GM18867 (cell line): ENCODE results near the gene CPNE8.
A peak's percentile ranks its signal among the peaks of the same experiment; 100 is the strongest.

Experiments used
- ATAC-seq: cut with Tn5 transposase; IDR thresholded peaks from one replicate; pipeline ENCODE4 v1.9.1; 2021; ENCODE audit warnings: mild to moderate bottlenecking, moderate library complexity; ENCODE audit not compliant: unreplicated experiment

The CPNE8 gene

GRCh38 chr12:38905480-38906351 is at the start of gene CPNE8:
Gene CPNE8 (minus strand): TSS chr12:38905591. CDS start chr12:38905534, 57 bp downstream.
- ATAC-seq: peak; percentile 68

- no peak for ATAC-seq
Measured at GRCh38 chr12:38954238-38954873, 49.0 kb upstream of the CPNE8 start.

- ATAC-seq: no peak
Measured at GRCh38 chr12:38949363-38949762, 44.0 kb upstream of the CPNE8 start.

GRCh38 chr12:38934686-38935085 is 29.3 kb upstream of the CPNE8 start:
- no peak for ATAC-seq

- ATAC-seq: no peak
Measured at GRCh38 chr12:38934078-38934584, 28.7 kb upstream of the CPNE8 start.

- ATAC-seq: no peak
Measured at GRCh38 chr12:38932320-38932719, 26.9 kb upstream of the CPNE8 start.

- ATAC-seq: no peak
Measured at GRCh38 chr12:38931461-38931860, 26.1 kb upstream of the CPNE8 start.

GRCh38 chr12:38930990-38931389 is 25.6 kb upstream of the CPNE8 start:
- ATAC-seq: no peak

- no peak for ATAC-seq
Measured at GRCh38 chr12:38926501-38926900, 21.1 kb upstream of the CPNE8 start.

- peak; percentile 99 for ATAC-seq
Measured at GRCh38 chr12:38921025-38921677, 15.8 kb upstream of the CPNE8 start.

- no peak for ATAC-seq
Measured at GRCh38 chr12:38919191-38919590, 13.8 kb upstream of the CPNE8 start.

- no peak for ATAC-seq
Measured at GRCh38 chr12:38915429-38916182, 10.2 kb upstream of the CPNE8 start.

GRCh38 chr12:38912116-38912515 is 6.7 kb upstream of the CPNE8 start:
- no peak for ATAC-seq

GRCh38 chr12:38911611-38912010 is 6.2 kb upstream of the CPNE8 start:
- no peak for ATAC-seq

GRCh38 chr12:38907201-38907923 is 2.0 kb upstream of the CPNE8 start:
- no peak for ATAC-seq

GRCh38 chr12:38906482-38907200 is 1.2 kb upstream of the CPNE8 start:
- peak; percentile 59 for ATAC-seq

- ATAC-seq: peak; percentile 68
Measured at GRCh38 chr12:38904537-38905479, 583 bp downstream of the CPNE8 start.

GRCh38 chr12:38903596-38903995 is 1.8 kb downstream of the CPNE8 start:
- no peak for ATAC-seq
